ENCODE results near the gene HTR3A.

HTR3A gene

GRCh38 chr11:113967361-113967760, 7.5 kb upstream of the HTR3A start:
- no peak overlapping the region for H3K4me3 ChIP-seq (ENCODE audit: low read depth, low read length)
- H3K27ac ChIP-seq: no peak overlapping the region
- in situ Hi-C loops (cut with HindIII; ENCODE audit: low pct_ligation_motif_present, low sequenced_read_pairs): no loop called here
- no peak for TF ChIP-seq CTCF (IDR thresholded peaks at IDR 0.05; ENCODE audit: low read depth, low read length, missing control alignments)
- no peaks in the 10 kb centered on the region for H3K36me3 ChIP-seq (replicated peaks)
- DNase-seq: no peak
- no peaks in the 10 kb centered on the region for H3K27me3 ChIP-seq (replicated peaks)

- TF ChIP-seq CTCF (IDR thresholded peaks at IDR 0.05; ENCODE audit: low read depth, low read length, missing control alignments): no peak
- in situ Hi-C loops (cut with HindIII; ENCODE audit: low pct_ligation_motif_present, low sequenced_read_pairs): no loop called here
These were observed 3.3 kb upstream of the HTR3A start for GRCh38 chr11:113971506-113972195.

DNA sequence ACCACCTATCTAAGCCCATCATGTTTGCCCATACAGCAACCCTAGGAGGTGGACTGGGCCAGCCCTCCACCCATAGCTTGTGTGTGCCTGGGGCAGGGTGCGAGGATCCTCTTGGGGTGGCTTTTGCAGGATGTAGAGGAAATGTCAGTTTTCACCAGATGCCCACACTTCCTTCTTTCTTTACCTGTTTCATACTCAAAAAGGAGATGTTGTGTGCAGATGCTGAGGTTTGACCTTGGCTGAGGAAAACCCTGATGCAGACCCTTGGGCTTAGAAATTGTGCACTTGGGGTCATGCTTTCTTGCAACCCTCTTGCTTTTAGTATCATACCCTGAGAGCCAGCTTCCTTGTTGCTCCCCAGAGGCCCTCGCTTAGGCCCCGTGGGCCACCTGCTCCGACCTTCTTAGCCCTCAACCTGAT, 2.2 kb downstream of the HTR3A start:
- no peak for TF ChIP-seq CTCF (IDR thresholded peaks at IDR 0.05; ENCODE audit: low read depth, low read length, missing control alignments)
- no peak overlapping the region for H3K4me3 ChIP-seq (ENCODE audit: low read depth, low read length)
- in situ Hi-C loops (cut with HindIII; ENCODE audit: low pct_ligation_motif_present, low sequenced_read_pairs): no loop called here
- H3K36me3 ChIP-seq (replicated peaks): no peaks in the 10 kb centered on the region
- H3K27me3 ChIP-seq (replicated peaks): no peaks in the 10 kb centered on the region
- H3K27ac ChIP-seq: no peak overlapping the region
- DNase-seq: no peak

More at GRCh38 chr11:113971506-113972195, 3.3 kb upstream of the HTR3A start:
- H3K36me3 ChIP-seq (replicated peaks): no peaks in the 10 kb centered on the region
- H3K27me3 ChIP-seq (replicated peaks): no peaks in the 10 kb centered on the region
- H3K4me3 ChIP-seq (ENCODE audit: low read depth, low read length): no peak overlapping the region
- DNase-seq: no peak
- H3K27ac ChIP-seq: no peak overlapping the region

DNA sequence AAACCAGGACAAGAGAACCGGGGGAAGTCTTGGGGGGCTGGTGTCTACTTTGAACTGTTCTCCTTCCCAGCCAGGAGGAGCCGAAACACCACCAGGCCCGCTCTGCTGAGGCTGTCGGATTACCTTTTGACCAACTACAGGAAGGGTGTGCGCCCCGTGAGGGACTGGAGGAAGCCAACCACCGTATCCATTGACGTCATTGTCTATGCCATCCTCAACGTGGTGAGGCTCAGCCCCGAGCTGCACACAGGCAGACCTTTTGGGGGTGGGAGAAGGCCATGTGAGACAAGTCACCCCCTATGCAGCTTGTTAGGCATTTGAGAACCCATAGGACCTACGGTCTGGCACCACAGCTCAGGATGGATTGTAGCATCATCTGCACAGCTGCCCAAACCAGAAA, 2.8 kb downstream of the HTR3A start:
- no peak for DNase-seq
- no peak for TF ChIP-seq CTCF (IDR thresholded peaks at IDR 0.05; ENCODE audit: low read depth, low read length, missing control alignments)
- no peak overlapping the region for H3K27ac ChIP-seq

DNA sequence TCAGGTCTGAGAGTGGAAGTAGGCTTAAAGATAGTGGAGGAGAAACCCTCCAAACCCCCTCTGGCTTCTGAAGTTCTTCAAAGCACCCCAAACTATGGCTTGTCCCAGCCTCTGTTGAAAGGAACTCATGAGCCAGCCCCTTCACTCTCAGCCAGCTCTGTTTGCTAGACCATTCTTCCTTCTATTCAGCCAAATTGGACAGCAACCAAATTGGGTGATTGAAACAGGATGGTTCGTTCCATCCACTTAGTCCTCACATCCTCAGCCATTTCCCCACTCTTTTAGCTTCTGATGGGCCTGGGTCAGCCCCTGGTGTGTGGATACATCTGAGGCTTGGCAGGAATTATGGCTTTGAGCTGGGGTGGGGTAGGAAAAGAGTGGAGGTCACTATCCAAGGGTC, 4.5 kb downstream of the HTR3A start:
- Histone ChIP-seq H3K27ac (no peak overlapping the region), H3K4me3 (ENCODE audit: low read depth, low read length) (no peak overlapping the region), H3K36me3 (replicated peaks) (no peaks in the 10 kb centered on the region), H3K27me3 (replicated peaks) (no peaks in the 10 kb centered on the region)
- no peak for DNase-seq
- no peak for TF ChIP-seq CTCF (IDR thresholded peaks at IDR 0.05; ENCODE audit: low read depth, low read length, missing control alignments)
- in situ Hi-C loops (cut with HindIII; ENCODE audit: low pct_ligation_motif_present, low sequenced_read_pairs): no loop called here

More for the DNA sequence above, 2.8 kb downstream of the HTR3A start:
- H3K4me3 ChIP-seq (ENCODE audit: low read depth, low read length): no peak overlapping the region
- no peaks in the 10 kb centered on the region for H3K36me3 ChIP-seq (replicated peaks)
- in situ Hi-C loops (cut with HindIII; ENCODE audit: low pct_ligation_motif_present, low sequenced_read_pairs): no loop called here
- no peaks in the 10 kb centered on the region for H3K27me3 ChIP-seq (replicated peaks)

DNA sequence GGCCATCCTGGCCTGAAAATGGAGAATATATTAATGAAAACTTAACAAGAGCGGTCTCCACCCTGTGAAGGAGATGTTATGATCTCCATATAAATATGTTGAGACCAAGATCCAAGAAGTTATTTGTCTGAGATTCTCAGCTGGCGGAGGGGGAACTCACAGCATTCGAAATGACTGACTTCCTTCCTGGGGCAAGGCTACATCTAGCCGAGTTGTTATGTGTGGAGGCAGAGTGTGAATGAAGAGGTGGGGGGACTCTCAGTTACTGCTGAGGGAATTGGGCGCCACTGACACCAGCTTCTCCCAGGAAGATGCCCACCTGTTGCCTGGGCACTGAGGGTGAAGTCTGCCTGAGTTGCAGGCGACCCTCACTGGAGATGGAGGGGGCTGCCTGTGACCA, 5.9 kb downstream of the HTR3A start:
- Histone ChIP-seq H3K4me3 (ENCODE audit: low read depth, low read length) (no peak overlapping the region), H3K36me3 (replicated peaks) (no peaks in the 10 kb centered on the region), H3K27ac (no peak overlapping the region), H3K27me3 (replicated peaks) (no peaks in the 10 kb centered on the region)
- no peak for TF ChIP-seq CTCF (IDR thresholded peaks at IDR 0.05; ENCODE audit: low read depth, low read length, missing control alignments)
- DNase-seq: no peak
- in situ Hi-C loops (cut with HindIII; ENCODE audit: low pct_ligation_motif_present, low sequenced_read_pairs): no loop called here
